Epithelial cell of proximal tubule (primary cell): Measurements from ENCODE around the gene COBL. TPM values are rescaled to one million over a fixed set of nuclear protein-coding genes. Genes with fewer than 3 reads are reported as not detected.
"Not testable (repeated sequence)": the region's sequence is repeated elsewhere in the genome, so short reads cannot be mapped to it uniquely, and the experiment has no call there.

Experiments used
- DNase-seq: peaks from one replicate; pipeline ENCODE4 v3.0.0-alpha.2; 2011; ENCODE audit warnings: low read depth
- H3K4me3 ChIP-seq: 2 replicates; pipeline ENCODE4 v1.5.1; 2011; ENCODE audit warnings: low read depth, mild to moderate bottlenecking, low read length
- CTCF ChIP-seq: conservative IDR thresholded peaks from 2 replicates; pipeline ENCODE4 v1.5.1; 2012; ENCODE audit warnings: low read depth, mild to moderate bottlenecking, low read length
- total RNA-seq: library from RNA; depleted of rRNA; stranded (reverse); fragments of >200 nt; gene quantifications from 2 replicates; pipeline ENCODE4 v1.2.3, GENCODE V29; 2015

COBL gene
- total RNA-seq, 1 donor from 2014 or later = 6.6 TPM

GRCh38 chr7:50994753-50995319, 321.8 kb downstream of the COBL start:
- no peak for DNase-seq
- no peak overlapping the region for H3K4me3 ChIP-seq

GRCh38 chr7:50990214-50990613, 326.4 kb downstream of the COBL start:
- not testable (repeated sequence) for DNase-seq, H3K4me3 ChIP-seq

More at GRCh38 chr7:50994753-50995319, 321.8 kb downstream of the COBL start:
- no peak for TF ChIP-seq CTCF

GRCh38 chr7:50988988-50989387, 327.6 kb downstream of the COBL start:
- no peak for DNase-seq
- TF ChIP-seq CTCF = no peak
- no peak overlapping the region for H3K4me3 ChIP-seq

GRCh38 chr7:50988465-50988864, 328.1 kb downstream of the COBL start:
- TF ChIP-seq CTCF = no peak
- no peak for DNase-seq
- no peak overlapping the region for H3K4me3 ChIP-seq

GRCh38 chr7:50985096-50985495, 331.5 kb downstream of the COBL start:
- DNase-seq = no peak
- no peak overlapping the region for H3K4me3 ChIP-seq
- no peak for TF ChIP-seq CTCF

GRCh38 chr7:50983850-50984249, 332.8 kb downstream of the COBL start:
- no peak overlapping the region for H3K4me3 ChIP-seq
- DNase-seq = no peak

GRCh38 chr7:50982626-50983025, 334.0 kb downstream of the COBL start:
- peak; percentile 29 for TF ChIP-seq CTCF
- H3K4me3 ChIP-seq = no peak overlapping the region
- no peak for DNase-seq

More at GRCh38 chr7:50983850-50984249, 332.8 kb downstream of the COBL start:
- no peak for TF ChIP-seq CTCF

- no peak for DNase-seq
- no peak overlapping the region for H3K4me3 ChIP-seq
- TF ChIP-seq CTCF = peak; percentile 20
Measured at GRCh38 chr7:50981743-50982142, 334.9 kb downstream of the COBL start.
